CD4-positive, CD25-positive, alpha-beta regulatory T cell (primary cell): Measurements from ENCODE around the gene RCN2. TPM values are rescaled to one million over a fixed set of nuclear protein-coding genes. Genes with fewer than 3 reads are reported as not detected.

Source experiments
- polyA plus RNA-seq, 4 donors: library from polyadenylated mRNA; unstranded; fragments of 300-500 nt; fragmentation: Illumina TruSeq; gene quantifications; one replicate each; pipeline ENCODE4 v1.2.3, GENCODE V29; 2021
- total RNA-seq: library from RNA; stranded (reverse); gene quantifications from one replicate; pipeline ENCODE4 v1.2.3, GENCODE V29; 2022

Gene RCN2
- total and polyA plus RNA-seq, 5 donors from 2014 or later: 17.3 to 47.3 (median 39.5) TPM

Other genes starting within 250 kb of the RCN2 start
- 38.1 TPM for gene SCAPER, start 26.4 kb upstream of the RCN2 start, total RNA-seq
- 10 to 100 TPM; 13.2 to 16.9 (median 14.5) TPM for gene SCAPER, start 26.4 kb upstream of the RCN2 start, polyA plus RNA-seq
- 169 TPM for gene PSTPIP1, start 63.4 kb downstream of the RCN2 start, total RNA-seq
- gene PSTPIP1, start 63.4 kb downstream of the RCN2 start, polyA plus RNA-seq: 10 to 100 TPM; 41.3 to 69.2 (median 45.7) TPM
- 5.4 TPM for gene TSPAN3, start 139.4 kb downstream of the RCN2 start, total RNA-seq
- 10 to 100 TPM; 19.2 to 31.0 (median 27.2) TPM for gene TSPAN3, start 139.4 kb downstream of the RCN2 start, polyA plus RNA-seq